ENCODE data around the gene FCHSD2. TPM values are rescaled to one million over a fixed set of nuclear protein-coding genes. Genes with fewer than 3 reads are reported as not detected.

FCHSD2 gene
- total and polyA plus RNA-seq, 2 donors (not counting 1 experiment from before 2014, with no cell fraction given): 19.5 to 40.6 TPM

GRCh38 chr11:72998676-72999075, 143.4 kb downstream of the FCHSD2 start:
- no peaks in the 10 kb centered on the region for H3K36me3 ChIP-seq (ENCODE audit: control insufficient read depth, insufficient read depth, low read length)
- no peak overlapping the region for H3K27ac ChIP-seq (ENCODE audit: insufficient read depth, low read length)
- H3K4me3 ChIP-seq (replicated peaks in 1 of 4; ENCODE audit: control extremely low read depth in 1 of 4, insufficient read depth in 1 of 4, low read depth in 3 of 4, low read length in 4 of 4): no peak overlapping the region
- H2AFZ ChIP-seq (ENCODE audit: low read length): no peak overlapping the region
- no peak for DNase-seq (ENCODE audit: low read depth in 2 of 2)
- H3K4me2 ChIP-seq (ENCODE audit: extremely low read depth, insufficient read depth, low read length): no peak overlapping the region
- TF ChIP-seq CTCF (conservative IDR thresholded peaks at IDR 0.05 in 1 of 2, IDR thresholded peaks at IDR 0.05 in 1 of 2; ENCODE audit: low read depth in 1 of 2, low read length in 2 of 2) (no peak), EZH2 (IDR thresholded peaks at IDR 0.05; ENCODE audit: low read length, missing control alignments) (no peak)
- H3K4me1 ChIP-seq (ENCODE audit: control insufficient read depth, extremely low read depth, insufficient read depth, low read length): no peaks in the 10 kb centered on the region
- H3K9me3 ChIP-seq (ENCODE audit: control insufficient read depth, insufficient read depth, low read depth, low read length): no peaks in the 10 kb centered on the region
- H3K27me3 ChIP-seq (ENCODE audit: control insufficient read depth, insufficient read depth, low read length): no peaks in the 10 kb centered on the region
- H3K9ac ChIP-seq (ENCODE audit: insufficient read depth, low read length): no peak overlapping the region
- no peaks in the 10 kb centered on the region for H4K20me1 ChIP-seq (ENCODE audit: control insufficient read depth, extremely low read depth, insufficient read depth, low read length)
- no peaks in the 10 kb centered on the region for H3K79me2 ChIP-seq (ENCODE audit: control insufficient read depth, insufficient read depth, low read length)

DNA sequence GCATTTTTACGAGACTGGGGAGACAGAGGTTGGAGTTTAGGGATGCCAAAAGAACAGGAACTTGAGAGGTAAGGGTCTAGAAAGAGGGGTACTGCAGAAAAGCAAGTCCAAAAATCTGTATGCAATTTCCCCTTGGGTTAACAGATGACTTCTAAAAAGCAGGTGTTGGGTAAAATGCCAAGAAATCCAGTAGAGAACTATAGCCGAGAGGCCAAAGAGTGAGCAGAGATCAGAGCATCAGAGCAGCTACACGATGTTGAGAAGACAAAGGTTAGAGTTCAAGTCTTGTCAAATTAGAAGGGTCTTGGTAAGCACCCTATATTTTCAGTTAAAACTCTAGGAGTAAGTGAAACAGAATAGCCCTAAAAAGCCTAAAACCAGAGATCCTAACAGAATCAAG, 145.2 kb downstream of the FCHSD2 start:
- Histone ChIP-seq H3K4me1 (ENCODE audit: control insufficient read depth, extremely low read depth, insufficient read depth, low read length) (no peaks in the 10 kb centered on the region), H3K27ac (ENCODE audit: insufficient read depth, low read length) (no peak overlapping the region), H4K20me1 (ENCODE audit: control insufficient read depth, extremely low read depth, insufficient read depth, low read length) (no peaks in the 10 kb centered on the region), H3K9me3 (ENCODE audit: control insufficient read depth, insufficient read depth, low read depth, low read length) (no peaks in the 10 kb centered on the region), H3K79me2 (ENCODE audit: control insufficient read depth, insufficient read depth, low read length) (no peaks in the 10 kb centered on the region), H3K27me3 (ENCODE audit: control insufficient read depth, insufficient read depth, low read length) (no peaks in the 10 kb centered on the region), H3K36me3 (ENCODE audit: control insufficient read depth, insufficient read depth, low read length) (no peaks in the 10 kb centered on the region), H2AFZ (ENCODE audit: low read length) (no peak overlapping the region), H3K9ac (ENCODE audit: insufficient read depth, low read length) (no peak overlapping the region), H3K4me2 (ENCODE audit: extremely low read depth, insufficient read depth, low read length) (no peak overlapping the region), H3K4me3 (replicated peaks in 1 of 4; ENCODE audit: control extremely low read depth in 1 of 4, insufficient read depth in 1 of 4, low read depth in 3 of 4, low read length in 4 of 4) (no peak overlapping the region)
- no peak for DNase-seq (ENCODE audit: low read depth in 2 of 2)
- TF ChIP-seq CTCF (conservative IDR thresholded peaks at IDR 0.05 in 1 of 2, IDR thresholded peaks at IDR 0.05 in 1 of 2; ENCODE audit: low read depth in 1 of 2, low read length in 2 of 2) (no peak), EZH2 (IDR thresholded peaks at IDR 0.05; ENCODE audit: low read length, missing control alignments) (no peak)

DNA sequence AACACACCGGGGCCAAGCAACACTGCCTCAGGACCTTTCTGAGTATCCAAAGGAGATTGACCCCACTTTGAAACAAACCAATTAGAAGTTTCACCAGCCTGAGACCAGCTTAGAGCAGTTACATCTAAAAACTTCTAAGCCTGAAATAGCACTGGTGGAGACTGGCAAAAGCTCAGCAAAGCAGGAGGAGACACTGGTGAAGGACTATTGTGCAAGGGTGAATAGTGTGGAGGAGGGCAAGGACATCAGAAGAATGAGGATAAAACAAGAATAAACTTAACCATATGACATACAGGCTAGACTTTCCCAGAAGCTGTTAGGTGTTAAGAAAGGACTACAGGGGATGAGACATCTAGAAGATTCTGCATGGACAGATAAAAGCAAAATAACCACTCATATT, 152.4 kb downstream of the FCHSD2 start:
- H4K20me1 ChIP-seq (ENCODE audit: control insufficient read depth, extremely low read depth, insufficient read depth, low read length): no peaks in the 10 kb centered on the region
- no peak overlapping the region for H3K4me3 ChIP-seq (replicated peaks in 1 of 4; ENCODE audit: control extremely low read depth in 1 of 4, insufficient read depth in 1 of 4, low read depth in 3 of 4, low read length in 4 of 4)
- TF ChIP-seq EZH2 (IDR thresholded peaks at IDR 0.05; ENCODE audit: low read length, missing control alignments) (no peak), CTCF (conservative IDR thresholded peaks at IDR 0.05 in 1 of 2, IDR thresholded peaks at IDR 0.05 in 1 of 2; ENCODE audit: low read depth in 1 of 2, low read length in 2 of 2) (no peak)
- no peaks in the 10 kb centered on the region for H3K36me3 ChIP-seq (ENCODE audit: control insufficient read depth, insufficient read depth, low read length)
- no peak overlapping the region for H3K4me2 ChIP-seq (ENCODE audit: extremely low read depth, insufficient read depth, low read length)
- no peak for DNase-seq (ENCODE audit: low read depth in 2 of 2)
- no peaks in the 10 kb centered on the region for H3K4me1 ChIP-seq (ENCODE audit: control insufficient read depth, extremely low read depth, insufficient read depth, low read length)
- no peak overlapping the region for H3K9ac ChIP-seq (ENCODE audit: insufficient read depth, low read length)
- H3K79me2 ChIP-seq (ENCODE audit: control insufficient read depth, insufficient read depth, low read length): no peaks in the 10 kb centered on the region
- no peak overlapping the region for H3K27ac ChIP-seq (ENCODE audit: insufficient read depth, low read length)
- no peak overlapping the region for H2AFZ ChIP-seq (ENCODE audit: low read length)
- H3K9me3 ChIP-seq (ENCODE audit: control insufficient read depth, insufficient read depth, low read depth, low read length): no peaks in the 10 kb centered on the region
- H3K27me3 ChIP-seq (ENCODE audit: control insufficient read depth, insufficient read depth, low read length): no peaks in the 10 kb centered on the region
